ENCODE data around the gene BORA.

GRCh38 chr13:72774019-72774418, 46.3 kb downstream of the BORA start:
- TF ChIP-seq CTCF (IDR thresholded peaks at IDR 0.05) (no peak), POLR2A (IDR thresholded peaks at IDR 0.05) (no peak)

All from lower leg skin (tissue), 3 donors.